Suprapubic skin (tissue), 4 donors: Measurements from ENCODE around the gene TMSB10. TPM values are rescaled to one million over a fixed set of nuclear protein-coding genes. Genes with fewer than 3 reads are reported as not detected.
A peak's percentile ranks its signal among the peaks of the same experiment; 100 is the strongest.

ENCODE experiments used
- DNase-seq, 2 donors: peaks; one replicate each; pipeline ENCODE4 v3.0.0-alpha.2; 2019; ENCODE audit warnings: low spot score in 2 of 2
- H3K27ac ChIP-seq: fragments of 200-600 bp; sonication (generic); one replicate; pipeline ENCODE4 v1.5.1; 2019
- H3K27me3 ChIP-seq: fragments of 200-600 bp; sonication (generic); one replicate; pipeline ENCODE4 v1.5.1; 2019
- H3K36me3 ChIP-seq: fragments of 200-600 bp; sonication (generic); one replicate; pipeline ENCODE4 v1.5.1; 2019
- H3K4me1 ChIP-seq: fragments of 200-600 bp; sonication (generic); one replicate; pipeline ENCODE4 v1.5.1; 2019
- H3K4me3 ChIP-seq: fragments of 200-600 bp; sonication (generic); one replicate; pipeline ENCODE4 v1.5.1; 2019; ENCODE audit warnings: mild to moderate bottlenecking
- H3K9me3 ChIP-seq: fragments of 200-600 bp; sonication (generic); one replicate; pipeline ENCODE4 v1.5.1; 2019
- EP300 ChIP-seq: sonication (generic); formaldehyde crosslinking; IDR thresholded peaks from one replicate; pipeline ENCODE4 v1.6.1; 2017; ENCODE audit warnings: antibody characterized with exemption
- POLR2A ChIP-seq, 2 donors: fragments of 450-650 bp; IDR thresholded peaks; one replicate each; pipeline ENCODE4 v1.6.1; 2017; ENCODE audit warnings: antibody characterized with exemption in 2 of 2, mild to moderate bottlenecking in 2 of 2, moderate library complexity in 2 of 2
- POLR2AphosphoS5 ChIP-seq, 3 donors: sonication (generic); formaldehyde crosslinking; IDR thresholded peaks; one replicate each; pipeline ENCODE4 v1.6.1; 2017; ENCODE audit warnings: antibody characterized with exemption in 3 of 3
- WGBS: methylation state at CpG from one replicate; pipeline ENCODE4 v1.1.5; 2018; 5-methylcytosine and 5-hydroxymethylcytosine counted together
- total RNA-seq, 4 donors: library from RNA; depleted of rRNA; stranded (reverse); fragments of >200 nt; gene quantifications; one replicate each; pipeline ENCODE4 v1.1.0, GENCODE V29; 2016
- TF ChIP-seq, protein P1 (sequence below), 2 donors: fragments of 200-600 bp in 1 of 2; fragments of 450-650 bp in 1 of 2; sonication (generic) in 1 of 2; IDR thresholded peaks; one replicate each; pipeline ENCODE4 v1.5.1; 2016 to 2019; ENCODE audit warnings: antibody characterized with exemption in 2 of 2, mild to moderate bottlenecking in 1 of 2, moderate library complexity in 1 of 2

The TMSB10 gene
- total RNA-seq, 4 donors from 2014 or later, result 859 to 1,108 (median 964) TPM

DNA sequence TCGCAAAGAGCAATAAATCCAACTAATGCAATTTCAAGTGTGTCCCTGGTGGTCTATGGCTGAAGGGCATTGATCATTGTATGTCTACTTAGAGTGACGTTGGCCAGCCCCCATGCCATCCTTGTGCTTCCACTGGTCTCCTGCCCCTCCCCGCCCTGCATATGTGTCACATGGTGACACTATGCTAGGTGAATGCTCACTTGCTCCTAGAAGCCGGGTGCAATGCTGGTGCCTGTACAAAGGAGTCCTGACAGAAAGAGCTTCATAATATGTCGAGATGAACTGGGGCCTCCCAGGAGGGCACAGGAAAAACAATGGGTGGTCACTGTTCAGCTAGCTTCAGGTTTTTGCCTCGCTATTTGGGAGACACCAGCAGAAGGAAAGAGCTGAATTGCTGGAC, 18.7 kb upstream of the TMSB10 start:
- Histone ChIP-seq H3K4me1 (peaks cover 18% of the 10 kb centered on the region), H3K4me3 (no peak overlapping the region), H3K27me3 (no peaks in the 10 kb centered on the region), H3K9me3 (no peaks in the 10 kb centered on the region), H3K36me3 (no peaks in the 10 kb centered on the region), H3K27ac (no peak overlapping the region)
- DNase-seq, result no peak
- 97% methylated on average over 6 of the region's 6 CpGs for WGBS
- no peak for TF ChIP-seq POLR2A (IDR thresholded peaks at IDR 0.05)
- TF ChIP-seq, protein P1, sequence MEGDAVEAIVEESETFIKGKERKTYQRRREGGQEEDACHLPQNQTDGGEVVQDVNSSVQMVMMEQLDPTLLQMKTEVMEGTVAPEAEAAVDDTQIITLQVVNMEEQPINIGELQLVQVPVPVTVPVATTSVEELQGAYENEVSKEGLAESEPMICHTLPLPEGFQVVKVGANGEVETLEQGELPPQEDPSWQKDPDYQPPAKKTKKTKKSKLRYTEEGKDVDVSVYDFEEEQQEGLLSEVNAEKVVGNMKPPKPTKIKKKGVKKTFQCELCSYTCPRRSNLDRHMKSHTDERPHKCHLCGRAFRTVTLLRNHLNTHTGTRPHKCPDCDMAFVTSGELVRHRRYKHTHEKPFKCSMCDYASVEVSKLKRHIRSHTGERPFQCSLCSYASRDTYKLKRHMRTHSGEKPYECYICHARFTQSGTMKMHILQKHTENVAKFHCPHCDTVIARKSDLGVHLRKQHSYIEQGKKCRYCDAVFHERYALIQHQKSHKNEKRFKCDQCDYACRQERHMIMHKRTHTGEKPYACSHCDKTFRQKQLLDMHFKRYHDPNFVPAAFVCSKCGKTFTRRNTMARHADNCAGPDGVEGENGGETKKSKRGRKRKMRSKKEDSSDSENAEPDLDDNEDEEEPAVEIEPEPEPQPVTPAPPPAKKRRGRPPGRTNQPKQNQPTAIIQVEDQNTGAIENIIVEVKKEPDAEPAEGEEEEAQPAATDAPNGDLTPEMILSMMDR (IDR thresholded peaks at IDR 0.05), result no peak
- TF ChIP-seq EP300, result no peak
- no peak for TF ChIP-seq POLR2AphosphoS5 (IDR thresholded peaks at IDR 0.05)

DNA sequence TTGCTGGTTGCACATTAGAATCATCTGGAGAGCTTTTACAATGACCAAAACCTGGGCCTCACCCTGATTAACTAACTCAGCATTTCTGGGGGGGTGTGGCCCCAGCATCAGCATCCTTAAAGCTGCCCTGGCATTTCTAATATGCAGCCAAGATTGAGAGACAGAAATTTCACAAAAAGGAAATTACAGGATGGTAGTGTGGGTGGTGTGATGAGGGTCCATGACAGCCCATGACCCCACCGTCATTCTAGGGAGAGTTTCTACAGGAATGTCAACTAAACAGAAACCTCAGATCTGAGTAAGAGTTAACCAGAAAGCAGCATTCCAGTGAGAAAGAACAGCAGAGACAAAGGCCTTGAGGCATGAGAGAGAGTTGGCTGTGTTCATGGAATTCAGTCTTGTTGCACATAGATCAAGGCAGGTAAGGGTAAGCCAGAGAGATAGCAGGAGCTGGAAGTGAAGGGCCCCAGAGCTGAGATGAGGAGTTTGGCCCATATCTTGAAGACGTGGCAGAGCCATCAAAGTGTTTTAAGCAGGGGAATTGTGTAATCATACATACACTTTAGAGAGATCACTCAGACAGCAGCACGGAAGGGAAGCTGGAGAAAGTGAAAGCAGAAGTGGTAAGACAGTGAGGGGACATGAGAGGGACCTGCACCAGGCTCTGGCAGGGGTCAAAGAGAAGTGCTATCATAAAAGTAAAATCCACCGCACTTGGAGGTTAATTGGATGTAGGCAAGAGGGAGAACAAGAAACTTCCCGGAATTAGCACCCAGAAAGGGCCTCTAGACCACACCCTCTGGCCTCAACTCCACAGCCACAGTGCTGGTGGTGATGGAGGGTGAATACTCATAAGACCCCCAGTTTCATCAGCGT, 16.8 kb upstream of the TMSB10 start:
- no peak for DNase-seq
- H3K9me3 ChIP-seq, result no peaks in the 10 kb centered on the region
- no peaks in the 10 kb centered on the region for H3K36me3 ChIP-seq
- peaks cover 12% of the 10 kb centered on the region for H3K4me1 ChIP-seq
- H3K4me3 ChIP-seq, result peak overlapping the region; percentile 31
- whole genome bisulfite sequencing, result 21% methylated on average over 6 of the region's 6 CpGs
- H3K27ac ChIP-seq, result peak overlapping the region; percentile 67
- no peaks in the 10 kb centered on the region for H3K27me3 ChIP-seq
- TF ChIP-seq, protein P1 (IDR thresholded peaks at IDR 0.05), result no peak
- no peak for TF ChIP-seq POLR2AphosphoS5 (IDR thresholded peaks at IDR 0.05)
- no peak for TF ChIP-seq POLR2A (IDR thresholded peaks at IDR 0.05)
- TF ChIP-seq EP300, result no peak

DNA sequence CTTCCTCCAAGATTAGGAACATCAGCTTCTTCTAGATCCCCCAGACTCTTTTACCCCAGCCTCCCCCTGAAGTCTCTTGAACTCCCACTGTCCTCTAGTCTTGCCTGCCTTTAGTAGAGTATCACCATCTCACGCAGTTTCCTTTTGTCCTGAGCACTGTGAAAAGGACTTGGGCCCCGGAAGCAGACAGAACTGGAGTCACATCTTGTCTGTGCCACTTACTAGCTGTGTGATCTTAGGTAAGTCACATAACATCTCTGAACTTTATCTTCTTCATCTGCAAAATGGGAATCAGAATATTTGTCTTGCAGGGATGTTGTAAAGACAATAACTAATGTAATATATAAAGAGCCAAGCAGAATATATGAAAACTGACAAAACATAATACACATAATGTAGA, 16.1 kb upstream of the TMSB10 start:
- TF ChIP-seq POLR2AphosphoS5 (IDR thresholded peaks at IDR 0.05) (no peak), EP300 (no peak), POLR2A (IDR thresholded peaks at IDR 0.05) (no peak)
- TF ChIP-seq, protein P1 (IDR thresholded peaks at IDR 0.05), result no peak
- H3K9me3 ChIP-seq, result no peaks in the 10 kb centered on the region
- H3K27ac ChIP-seq, result peak overlapping the region; percentile 67
- 87% methylated on average over 2 of the region's 2 CpGs for WGBS
- no peaks in the 10 kb centered on the region for H3K27me3 ChIP-seq
- H3K4me1 ChIP-seq, result peaks cover 17% of the 10 kb centered on the region
- H3K36me3 ChIP-seq, result no peaks in the 10 kb centered on the region
- no peak for DNase-seq
- H3K4me3 ChIP-seq, result peak overlapping the region; percentile 31

DNA sequence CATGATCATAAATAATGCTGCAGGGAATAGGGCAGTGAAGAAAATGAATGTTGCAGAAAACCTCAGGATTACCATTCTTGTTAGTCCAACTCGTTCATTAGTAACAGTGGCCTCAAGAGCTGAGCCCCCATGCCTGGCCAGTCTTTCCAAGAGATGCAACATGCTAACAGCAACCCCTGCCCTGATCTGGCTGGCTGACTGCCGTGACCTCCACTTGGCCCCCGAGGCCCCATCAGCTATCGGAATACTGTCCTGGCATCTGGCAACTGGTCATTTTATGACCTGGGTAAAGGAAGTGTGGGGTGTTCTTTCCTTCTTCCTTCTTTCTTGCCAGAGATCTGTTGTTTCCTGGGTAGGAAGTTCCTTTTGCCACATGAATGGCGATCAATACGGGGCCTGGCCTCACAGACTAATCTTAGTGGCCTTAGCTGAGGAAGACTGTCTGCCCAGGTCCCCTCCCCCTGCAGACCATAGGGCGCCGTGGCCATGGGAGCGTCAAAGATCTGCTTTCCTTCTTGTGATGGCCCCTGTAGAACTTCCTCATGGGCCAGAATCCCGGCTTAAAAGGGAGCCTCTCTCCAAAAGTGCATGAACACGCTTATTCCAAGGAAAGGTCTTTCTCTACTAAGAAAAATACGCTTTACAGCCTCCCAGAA, 14.0 kb upstream of the TMSB10 start:
- peaks cover 28% of the 10 kb centered on the region for H3K4me1 ChIP-seq
- no peaks in the 10 kb centered on the region for H3K9me3 ChIP-seq
- H3K27ac ChIP-seq, result no peak overlapping the region
- TF ChIP-seq POLR2AphosphoS5 (IDR thresholded peaks at IDR 0.05), result no peak
- TF ChIP-seq POLR2A (IDR thresholded peaks at IDR 0.05), result no peak
- TF ChIP-seq, protein P1 (IDR thresholded peaks at IDR 0.05), result no peak
- no peak for TF ChIP-seq EP300
- no peaks in the 10 kb centered on the region for H3K36me3 ChIP-seq
- H3K27me3 ChIP-seq, result no peaks in the 10 kb centered on the region
- 88% methylated on average over 12 of the region's 12 CpGs for WGBS
- DNase-seq, result no peak
- H3K4me3 ChIP-seq, result no peak overlapping the region

DNA sequence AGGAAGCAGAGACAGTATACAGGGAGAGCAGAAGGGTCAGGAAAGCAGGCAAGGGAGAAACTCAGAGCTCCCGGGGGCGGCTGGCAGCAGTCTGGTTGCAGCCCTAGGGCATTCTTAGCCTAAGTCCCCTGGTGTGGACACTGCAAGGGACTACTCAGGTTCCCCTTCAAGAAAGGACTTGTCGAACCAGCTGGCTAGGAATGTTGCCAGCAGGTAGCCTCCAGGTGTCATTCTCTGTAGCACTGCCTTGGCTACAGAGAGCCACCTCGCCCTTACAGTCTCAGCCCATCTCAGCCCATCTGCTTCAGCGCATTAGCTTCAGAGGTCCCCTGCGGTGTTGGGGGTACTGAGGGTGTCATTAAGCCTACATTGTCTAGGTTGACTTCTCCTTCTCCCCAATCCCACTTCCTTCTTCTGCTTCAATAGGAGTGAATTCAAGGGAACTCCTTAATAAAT, 11.3 kb upstream of the TMSB10 start:
- H3K36me3 ChIP-seq, result no peaks in the 10 kb centered on the region
- no peak overlapping the region for H3K27ac ChIP-seq
- TF ChIP-seq POLR2AphosphoS5 (IDR thresholded peaks at IDR 0.05) (no peak), POLR2A (IDR thresholded peaks at IDR 0.05) (no peak), EP300 (no peak)
- TF ChIP-seq, protein P1 (IDR thresholded peaks at IDR 0.05), result no peak
- H3K9me3 ChIP-seq, result no peaks in the 10 kb centered on the region
- no peak overlapping the region for H3K4me3 ChIP-seq
- no peak for DNase-seq
- H3K4me1 ChIP-seq, result peaks cover 29% of the 10 kb centered on the region
- WGBS, result 68% methylated on average over 6 of the region's 6 CpGs
- no peaks in the 10 kb centered on the region for H3K27me3 ChIP-seq
